ENCODE measurements around the gene GRK5.
A peak's percentile ranks its signal among the peaks of the same experiment; 100 is the strongest.

The GRK5 gene

GRCh38 chr10:119319161-119319919, 112.0 kb downstream of the GRK5 start:
- DNase-seq (ENCODE audit: low read depth) = no peak

- DNase-seq (ENCODE audit: low read depth) = no peak
Measured at GRCh38 chr10:119319920-119320258, 112.5 kb downstream of the GRK5 start.

GRCh38 chr10:119320981-119321380, 113.6 kb downstream of the GRK5 start:
- no peak for DNase-seq (ENCODE audit: low read depth)

- no peak for DNase-seq (ENCODE audit: low read depth)
Measured at GRCh38 chr10:119323085-119324016, 116.0 kb downstream of the GRK5 start.

- DNase-seq (ENCODE audit: low read depth) = no peak
Measured at GRCh38 chr10:119325131-119325530, 117.8 kb downstream of the GRK5 start.

- DNase-seq (ENCODE audit: low read depth) = no peak
Measured at GRCh38 chr10:119326167-119326566, 118.8 kb downstream of the GRK5 start.

GRCh38 chr10:119327096-119327745, 119.8 kb downstream of the GRK5 start:
- DNase-seq (ENCODE audit: low read depth) = no peak

- DNase-seq (ENCODE audit: low read depth) = no peak
Measured at GRCh38 chr10:119328223-119328622, 120.9 kb downstream of the GRK5 start.

- DNase-seq (ENCODE audit: low read depth) = no peak
Measured at GRCh38 chr10:119330342-119330741, 123.0 kb downstream of the GRK5 start.

- DNase-seq (ENCODE audit: low read depth) = no peak
Measured at GRCh38 chr10:119331061-119331460, 123.7 kb downstream of the GRK5 start.

GRCh38 chr10:119333146-119333792, 125.9 kb downstream of the GRK5 start:
- DNase-seq (ENCODE audit: low read depth) = peak; percentile 18

- no peak for DNase-seq (ENCODE audit: low read depth)
Measured at GRCh38 chr10:119335671-119336353, 128.4 kb downstream of the GRK5 start.

GRCh38 chr10:119336599-119336998, 129.2 kb downstream of the GRK5 start:
- no peak for DNase-seq (ENCODE audit: low read depth)

GRCh38 chr10:119337223-119337622, 129.9 kb downstream of the GRK5 start:
- no peak for DNase-seq (ENCODE audit: low read depth)

- no peak for DNase-seq (ENCODE audit: low read depth)
Measured at GRCh38 chr10:119337796-119338432, 130.5 kb downstream of the GRK5 start.

GRCh38 chr10:119339109-119339508, 131.7 kb downstream of the GRK5 start:
- no peak for DNase-seq (ENCODE audit: low read depth)

- no peak for DNase-seq (ENCODE audit: low read depth)
Measured at GRCh38 chr10:119340893-119341458, 133.6 kb downstream of the GRK5 start.

- DNase-seq (ENCODE audit: low read depth) = peak; percentile 24
Measured at GRCh38 chr10:119341459-119342301, 134.3 kb downstream of the GRK5 start.

GRCh38 chr10:119342335-119342734, 135.0 kb downstream of the GRK5 start:
- no peak for DNase-seq (ENCODE audit: low read depth)
